ENCODE data around the gene MXD1. TPM values are rescaled to one million over a fixed set of nuclear protein-coding genes. Genes with fewer than 3 reads are reported as not detected.

Gene MXD1
- total RNA-seq, 1 donor from 2014 or later = 4.6 TPM

DNA sequence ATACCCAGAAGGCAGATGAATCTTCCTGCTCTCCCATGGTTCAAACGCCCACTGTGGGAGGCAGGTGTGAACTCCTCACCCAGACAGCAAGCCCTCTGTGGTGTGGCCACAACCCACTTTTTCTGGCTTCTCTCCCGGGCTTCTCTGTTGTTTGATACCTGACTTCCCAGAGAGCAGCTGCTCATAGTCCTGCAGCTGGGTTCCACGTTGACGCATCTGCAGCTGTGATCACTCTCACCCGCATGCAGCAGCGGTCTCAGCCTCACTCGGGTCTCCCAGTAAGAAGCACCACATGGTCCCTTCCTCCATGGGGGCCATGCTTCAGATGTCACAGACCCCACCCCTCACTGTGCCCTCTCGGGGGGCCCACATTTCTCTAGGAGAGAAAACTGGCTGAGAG lies 43.1 kb downstream of the MXD1 start:
- intact Hi-C loops (cut with DNase I) = no loop called here
- H3K36me3 ChIP-seq = no peaks in the 10 kb centered on the region
- peak in 1 of 2 donors; percentile 44 for DNase-seq (ENCODE audit: low spot score in 2 of 2)
- TF ChIP-seq, protein P1, sequence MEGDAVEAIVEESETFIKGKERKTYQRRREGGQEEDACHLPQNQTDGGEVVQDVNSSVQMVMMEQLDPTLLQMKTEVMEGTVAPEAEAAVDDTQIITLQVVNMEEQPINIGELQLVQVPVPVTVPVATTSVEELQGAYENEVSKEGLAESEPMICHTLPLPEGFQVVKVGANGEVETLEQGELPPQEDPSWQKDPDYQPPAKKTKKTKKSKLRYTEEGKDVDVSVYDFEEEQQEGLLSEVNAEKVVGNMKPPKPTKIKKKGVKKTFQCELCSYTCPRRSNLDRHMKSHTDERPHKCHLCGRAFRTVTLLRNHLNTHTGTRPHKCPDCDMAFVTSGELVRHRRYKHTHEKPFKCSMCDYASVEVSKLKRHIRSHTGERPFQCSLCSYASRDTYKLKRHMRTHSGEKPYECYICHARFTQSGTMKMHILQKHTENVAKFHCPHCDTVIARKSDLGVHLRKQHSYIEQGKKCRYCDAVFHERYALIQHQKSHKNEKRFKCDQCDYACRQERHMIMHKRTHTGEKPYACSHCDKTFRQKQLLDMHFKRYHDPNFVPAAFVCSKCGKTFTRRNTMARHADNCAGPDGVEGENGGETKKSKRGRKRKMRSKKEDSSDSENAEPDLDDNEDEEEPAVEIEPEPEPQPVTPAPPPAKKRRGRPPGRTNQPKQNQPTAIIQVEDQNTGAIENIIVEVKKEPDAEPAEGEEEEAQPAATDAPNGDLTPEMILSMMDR (IDR thresholded peaks at IDR 0.05) = no peak
- no peaks in the 10 kb centered on the region for H3K9me3 ChIP-seq
- H3K4me1 ChIP-seq = no peaks in the 10 kb centered on the region
- H3K4me3 ChIP-seq = no peak overlapping the region
- H3K27ac ChIP-seq = no peak overlapping the region
- H3K27me3 ChIP-seq = no peaks in the 10 kb centered on the region

DNA sequence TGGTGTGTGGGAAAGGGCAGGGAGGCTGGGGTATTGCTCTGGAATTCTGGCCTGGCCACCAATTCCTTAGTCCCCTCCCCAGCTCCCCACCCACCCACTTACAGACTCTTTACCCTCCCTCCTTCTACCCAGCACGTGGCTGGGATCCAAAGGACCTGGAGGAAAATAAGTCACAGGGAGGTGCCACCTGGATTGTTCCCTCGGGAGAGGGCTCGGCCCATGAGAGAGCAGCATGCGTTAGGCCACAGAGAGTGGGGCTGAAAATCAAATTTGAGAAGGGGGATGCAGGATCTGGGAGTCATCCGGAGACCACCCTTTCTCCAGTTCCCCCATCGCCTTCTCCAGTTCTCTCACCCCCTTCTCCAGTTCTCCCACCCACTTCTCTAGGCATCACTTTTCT lies 43.6 kb downstream of the MXD1 start:
- DNase-seq (ENCODE audit: low spot score in 2 of 2) = peak in 1 of 2 donors; percentile 7
- Histone ChIP-seq H3K9me3 (no peaks in the 10 kb centered on the region), H3K36me3 (no peaks in the 10 kb centered on the region), H3K27me3 (no peaks in the 10 kb centered on the region), H3K4me1 (no peaks in the 10 kb centered on the region), H3K4me3 (no peak overlapping the region), H3K27ac (no peak overlapping the region)
- intact Hi-C loops (cut with DNase I) = no loop called here
- TF ChIP-seq, protein P1 (IDR thresholded peaks at IDR 0.05) = no peak

DNA sequence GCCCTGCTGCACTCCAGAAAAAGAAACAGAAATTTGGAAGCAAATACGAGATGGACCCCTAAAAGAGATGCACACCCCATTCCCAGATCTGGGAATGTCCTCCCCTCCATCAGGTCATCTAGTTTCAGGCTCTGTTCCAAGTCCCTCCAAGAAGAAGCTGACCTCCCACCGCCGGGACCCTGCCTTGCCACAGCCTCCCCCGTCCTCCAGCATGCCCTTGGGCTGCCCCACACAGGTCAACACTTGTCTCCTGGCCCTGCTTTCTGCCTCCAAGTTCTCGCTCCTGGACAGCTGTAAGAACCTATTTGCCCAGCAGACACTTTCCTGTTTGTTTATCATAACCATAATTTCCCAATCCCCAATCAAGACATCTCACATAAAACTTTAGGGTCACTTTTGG lies 44.5 kb downstream of the MXD1 start:
- DNase-seq (ENCODE audit: low spot score in 2 of 2) = peak in 1 of 2 donors; percentile 53
- no peaks in the 10 kb centered on the region for H3K4me1 ChIP-seq
- intact Hi-C loops (cut with DNase I) = no loop called here

DNA sequence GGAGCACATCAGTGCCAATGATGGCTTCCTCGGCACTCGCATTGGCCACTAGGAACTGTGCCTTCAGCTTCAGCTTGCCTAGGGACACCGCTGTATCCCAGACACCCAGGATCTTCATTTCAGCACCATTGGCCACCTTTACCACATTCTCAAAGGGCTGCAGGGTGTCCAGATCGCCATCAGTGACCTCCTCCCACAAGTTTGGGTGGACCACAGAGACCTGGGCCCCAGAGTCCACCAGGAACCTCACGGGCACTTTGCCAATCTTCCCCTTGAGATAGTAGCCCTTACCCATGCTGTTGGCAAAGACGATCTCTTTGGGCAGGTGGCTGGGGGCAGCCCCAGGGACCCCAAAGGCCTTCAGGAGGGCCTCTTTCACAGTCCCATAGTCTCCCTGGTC lies 45.9 kb downstream of the MXD1 start:
- Histone ChIP-seq H3K4me3 (no peak overlapping the region), H3K4me1 (no peaks in the 10 kb centered on the region), H3K36me3 (no peaks in the 10 kb centered on the region), H3K9me3 (no peaks in the 10 kb centered on the region), H3K27me3 (no peaks in the 10 kb centered on the region), H3K27ac (no peak overlapping the region)
- TF ChIP-seq, protein P1 (IDR thresholded peaks at IDR 0.05) = no peak
- intact Hi-C loops (cut with DNase I) = no loop called here
- DNase-seq (ENCODE audit: low spot score in 2 of 2) = no peak

More for the DNA sequence above, 44.5 kb downstream of the MXD1 start:
- TF ChIP-seq, protein P1 (IDR thresholded peaks at IDR 0.05) = no peak
- Histone ChIP-seq H3K4me3 (no peak overlapping the region), H3K9me3 (no peaks in the 10 kb centered on the region), H3K36me3 (no peaks in the 10 kb centered on the region), H3K27ac (no peak overlapping the region), H3K27me3 (no peaks in the 10 kb centered on the region)

DNA sequence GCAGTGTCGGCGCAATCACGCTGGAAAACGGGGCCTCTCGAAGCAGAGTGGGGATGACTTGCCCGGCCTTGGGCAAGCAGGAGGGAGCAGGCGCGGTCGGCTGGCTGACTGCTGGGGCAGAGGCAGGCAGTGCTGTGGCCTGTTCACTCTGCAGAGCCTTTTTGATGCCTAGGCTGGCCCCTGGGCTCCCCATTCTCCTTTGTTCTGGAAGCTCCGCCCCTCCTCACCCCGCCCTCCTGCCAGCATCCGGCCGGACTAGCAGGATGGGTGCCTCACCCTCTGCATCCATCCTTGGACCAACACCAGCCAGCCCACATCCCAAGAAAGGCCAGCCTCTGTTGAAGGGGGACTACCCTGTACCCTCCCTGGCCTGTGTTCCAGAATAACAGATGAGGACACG lies 46.6 kb downstream of the MXD1 start, which contains the start of gene ASPRV1:
Gene ASPRV1 (minus strand): TSS at position 136 of the 400 bp plus-strand sequence. CDS start 195 bp downstream, outside the sequence.
- no peaks in the 10 kb centered on the region for H3K36me3 ChIP-seq
- intact Hi-C loops (cut with DNase I) = no loop called here
- H3K27ac ChIP-seq = no peak within 1 kb of the TSS
- no peak within 1 kb of the TSS for H3K4me3 ChIP-seq
- no peaks in the 10 kb centered on the region for H3K27me3 ChIP-seq
- H3K4me1 ChIP-seq = no peaks in the 10 kb centered on the region
- TF ChIP-seq, protein P1 (IDR thresholded peaks at IDR 0.05) = no peak
- DNase-seq (ENCODE audit: low spot score in 2 of 2) = no peak
- H3K9me3 ChIP-seq = no peaks in the 10 kb centered on the region

All from ascending aorta (tissue), 2 donors.